Astrocyte (in vitro differentiated cells and primary cell): ENCODE measurements around the gene TAF1B.

Experiments used
- CTCF ChIP-seq: IDR thresholded peaks from 2 replicates; pipeline ENCODE4 v1.5.1; 2011; ENCODE audit warnings: low read depth, mild to moderate bottlenecking, inconsistent platforms, low read length, moderate library complexity; ENCODE audit not compliant: insufficient read depth
- EZH2 ChIP-seq: IDR thresholded peaks from 2 replicates; pipeline ENCODE4 v1.6.1; 2012; ENCODE audit warnings: mild to moderate bottlenecking, low read length, inconsistent platforms; ENCODE audit not compliant: insufficient read depth

GRCh38 chr2:9805435-9806297 is 37.6 kb upstream of the TAF1B start:
- TF ChIP-seq CTCF (no peak), EZH2 (no peak)
